Tibial nerve (tissue), 4 donors: ENCODE results near the gene KRT5. TPM values are rescaled to one million over a fixed set of nuclear protein-coding genes. Genes with fewer than 3 reads are reported as not detected.
A peak's percentile ranks its signal among the peaks of the same experiment; 100 is the strongest.

Experiments used
- DNase-seq, 2 donors: peaks; one replicate each; pipeline ENCODE4 v3.0.0-alpha.2; 2019; ENCODE audit warnings: low spot score in 2 of 2
- H3K27ac ChIP-seq, 4 donors: fragments of 200-600 bp; sonication (generic) in 3 of 4; one replicate each; pipeline ENCODE4 v1.5.1; 2017 to 2019; ENCODE audit warnings: mild to moderate bottlenecking in 1 of 4
- H3K27me3 ChIP-seq, 2 donors: fragments of 200-600 bp; sonication (generic) in 1 of 2; one replicate each; pipeline versions ENCODE4 v1.5.1 to v1.6.0; 2017 to 2019
- H3K36me3 ChIP-seq, 3 donors: fragments of 200-600 bp; sonication (generic); one replicate each; pipeline ENCODE4 v1.5.1; 2018 to 2019
- H3K4me1 ChIP-seq, 4 donors: fragments of 200-600 bp; sonication (generic) in 3 of 4; one replicate each; pipeline ENCODE4 v1.5.1; 2017 to 2019
- H3K4me3 ChIP-seq, 4 donors: fragments of 200-600 bp; sonication (generic) in 3 of 4; one replicate each; pipeline ENCODE4 v1.5.1; 2017 to 2019; ENCODE audit warnings: mild to moderate bottlenecking in 1 of 4, moderate library complexity in 1 of 4
- H3K9me3 ChIP-seq, 4 donors: fragments of 200-600 bp; sonication (generic) in 3 of 4; one replicate each; pipeline ENCODE4 v1.5.1; 2017 to 2019
- EP300 ChIP-seq, 2 donors: sonication (generic); formaldehyde crosslinking; IDR thresholded peaks; one replicate each; pipeline ENCODE4 v1.6.1; 2017; ENCODE audit warnings: antibody characterized with exemption in 2 of 2, mild to moderate bottlenecking in 1 of 2
- POLR2A ChIP-seq, 2 donors: fragments of 450-650 bp; IDR thresholded peaks; one replicate each; pipeline ENCODE4 v1.6.1; 2017; ENCODE audit warnings: antibody characterized with exemption in 2 of 2, mild to moderate bottlenecking in 2 of 2, moderate library complexity in 2 of 2
- WGBS, 2 donors: methylation state at CpG; one replicate each; pipeline ENCODE4 v1.1.5; 2018; 5-methylcytosine and 5-hydroxymethylcytosine counted together
- total RNA-seq, 4 donors: library from RNA; depleted of rRNA; stranded (reverse); fragments of >200 nt; gene quantifications; one replicate each; pipeline ENCODE4 v1.1.0, GENCODE V29; 2016
- TF ChIP-seq, protein P1 (sequence below), 5 experiments: fragments of 200-600 bp in 3 of 5; fragments of 450-650 bp in 2 of 5; sonication (generic) in 3 of 5; IDR thresholded peaks; one replicate each; pipeline ENCODE4 v1.5.1; 2016 to 2019; ENCODE audit warnings: antibody characterized with exemption in 5 of 5, mild to moderate bottlenecking in 3 of 5, moderate library complexity in 2 of 5

Gene KRT5
- total RNA-seq, 4 donors from 2014 or later, result 0.22 to 2.7 TPM; not detected in 2

DNA sequence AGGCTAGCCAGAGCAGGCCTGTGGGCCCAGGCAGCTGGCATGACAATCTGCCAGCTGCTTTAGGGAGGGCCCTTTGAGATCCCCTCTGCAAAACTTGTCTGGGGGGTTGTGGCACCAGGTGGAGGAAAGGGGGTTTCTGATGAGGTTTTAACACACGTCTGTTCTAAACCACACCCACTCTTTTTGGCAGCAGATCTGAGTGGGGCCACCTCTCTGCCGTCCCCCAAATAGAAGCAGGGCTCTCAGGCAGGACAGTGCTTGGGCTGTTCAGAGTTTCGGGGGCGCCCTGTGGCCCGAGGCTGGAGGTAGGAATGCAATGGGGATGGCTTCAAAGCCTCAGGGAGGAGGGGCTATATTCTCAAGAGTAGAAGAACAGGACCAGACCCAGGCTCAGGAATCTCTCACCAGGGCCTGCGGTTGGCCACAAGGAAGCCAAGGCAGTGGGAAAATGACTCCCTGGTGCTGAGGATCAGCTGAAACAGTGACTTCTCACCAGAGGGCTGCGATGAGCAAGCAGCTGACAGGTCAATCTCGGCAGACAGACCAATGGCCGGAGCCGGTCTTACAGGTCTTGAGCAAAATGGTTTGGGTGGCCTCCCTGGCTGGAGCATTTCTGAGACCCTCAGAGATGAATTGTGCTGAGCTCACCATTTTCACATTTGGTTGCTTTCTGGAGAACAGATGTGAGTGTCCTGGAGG lies 1.5 kb upstream of the KRT5 start:
- peak overlapping the region in 2 of 4 donors; percentile 46 to 64 for H3K27ac ChIP-seq
- no peaks in the 10 kb centered on the region for H3K27me3 ChIP-seq
- TF ChIP-seq POLR2A (IDR thresholded peaks at IDR 0.05) (no peak), EP300 (IDR thresholded peaks at IDR 0.05) (no peak)
- TF ChIP-seq, protein P1, sequence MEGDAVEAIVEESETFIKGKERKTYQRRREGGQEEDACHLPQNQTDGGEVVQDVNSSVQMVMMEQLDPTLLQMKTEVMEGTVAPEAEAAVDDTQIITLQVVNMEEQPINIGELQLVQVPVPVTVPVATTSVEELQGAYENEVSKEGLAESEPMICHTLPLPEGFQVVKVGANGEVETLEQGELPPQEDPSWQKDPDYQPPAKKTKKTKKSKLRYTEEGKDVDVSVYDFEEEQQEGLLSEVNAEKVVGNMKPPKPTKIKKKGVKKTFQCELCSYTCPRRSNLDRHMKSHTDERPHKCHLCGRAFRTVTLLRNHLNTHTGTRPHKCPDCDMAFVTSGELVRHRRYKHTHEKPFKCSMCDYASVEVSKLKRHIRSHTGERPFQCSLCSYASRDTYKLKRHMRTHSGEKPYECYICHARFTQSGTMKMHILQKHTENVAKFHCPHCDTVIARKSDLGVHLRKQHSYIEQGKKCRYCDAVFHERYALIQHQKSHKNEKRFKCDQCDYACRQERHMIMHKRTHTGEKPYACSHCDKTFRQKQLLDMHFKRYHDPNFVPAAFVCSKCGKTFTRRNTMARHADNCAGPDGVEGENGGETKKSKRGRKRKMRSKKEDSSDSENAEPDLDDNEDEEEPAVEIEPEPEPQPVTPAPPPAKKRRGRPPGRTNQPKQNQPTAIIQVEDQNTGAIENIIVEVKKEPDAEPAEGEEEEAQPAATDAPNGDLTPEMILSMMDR (IDR thresholded peaks at IDR 0.05), result no peak
- no peak overlapping the region for H3K4me3 ChIP-seq
- H3K9me3 ChIP-seq, result no peaks in the 10 kb centered on the region
- H3K4me1 ChIP-seq, result peaks cover 0 to 5% (median 0%) of the 10 kb centered on the region in 4 donors
- WGBS, 2 donors, result 74 to 76% methylated on average over 10 of the region's 10 CpGs
- H3K36me3 ChIP-seq, result no peaks in the 10 kb centered on the region
- no peak for DNase-seq

DNA sequence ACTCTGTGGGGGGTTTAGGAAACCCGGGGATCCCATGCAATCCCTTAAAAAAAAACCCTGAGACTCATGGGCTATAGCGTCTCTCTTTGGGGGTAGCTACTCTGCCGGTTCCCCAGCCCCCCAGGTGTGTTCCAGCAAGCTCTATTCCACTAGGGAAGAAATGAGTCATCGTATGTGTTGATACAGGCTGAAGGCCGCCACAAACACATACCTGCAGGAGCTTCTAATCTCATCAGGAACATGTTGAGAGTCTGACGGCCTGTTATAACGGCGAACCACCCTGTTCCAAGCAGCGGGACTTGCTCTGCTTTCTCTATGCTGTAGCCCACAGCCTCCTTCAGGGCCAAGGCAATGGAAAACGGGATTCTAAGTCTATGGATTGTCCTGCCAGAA lies 977 bp upstream of the KRT5 start:
- H3K27ac ChIP-seq, result peak overlapping the region in 2 of 4 donors; percentile 46 to 64

DNA sequence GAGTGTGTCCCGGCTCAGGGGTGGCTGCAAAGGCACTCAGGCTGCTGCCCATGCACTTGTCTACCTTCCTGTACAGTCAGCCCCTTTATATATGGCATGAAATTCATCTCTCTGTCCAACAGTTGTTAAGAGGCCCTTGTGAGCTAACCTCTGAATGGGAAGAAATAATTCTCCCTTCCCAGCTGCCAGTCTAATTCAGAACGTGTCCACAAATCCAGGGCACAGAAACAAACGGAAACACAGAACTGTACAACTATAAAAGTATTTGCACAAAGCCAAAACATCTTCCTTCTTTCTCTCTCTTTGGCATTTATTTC lies 849 bp downstream of the KRT5 start:
- TF ChIP-seq EP300 (IDR thresholded peaks at IDR 0.05) (no peak), POLR2A (IDR thresholded peaks at IDR 0.05) (no peak)
- TF ChIP-seq, protein P1 (IDR thresholded peaks at IDR 0.05), result no peak
- 57 to 83% methylated on average over 3 of the region's 3 CpGs for WGBS, 2 donors
- Histone ChIP-seq H3K9me3 (no peaks in the 10 kb centered on the region), H3K27ac (no peak overlapping the region), H3K36me3 (no peaks in the 10 kb centered on the region), H3K4me3 (no peak overlapping the region), H3K27me3 (no peaks in the 10 kb centered on the region), H3K4me1 (peaks cover 0 to 5% (median 0%) of the 10 kb centered on the region in 4 donors)
- DNase-seq, result no peak

More for the DNA sequence above, 977 bp upstream of the KRT5 start:
- peaks cover 0 to 5% (median 0%) of the 10 kb centered on the region in 4 donors for H3K4me1 ChIP-seq
- TF ChIP-seq EP300 (IDR thresholded peaks at IDR 0.05) (no peak), POLR2A (IDR thresholded peaks at IDR 0.05) (no peak)
- TF ChIP-seq, protein P1 (IDR thresholded peaks at IDR 0.05), result no peak
- no peaks in the 10 kb centered on the region for H3K36me3 ChIP-seq
- DNase-seq, result no peak
- no peaks in the 10 kb centered on the region for H3K9me3 ChIP-seq
- 66 to 83% methylated on average over 10 of the region's 10 CpGs for WGBS, 2 donors
- H3K27me3 ChIP-seq, result no peaks in the 10 kb centered on the region
- H3K4me3 ChIP-seq, result no peak overlapping the region

DNA sequence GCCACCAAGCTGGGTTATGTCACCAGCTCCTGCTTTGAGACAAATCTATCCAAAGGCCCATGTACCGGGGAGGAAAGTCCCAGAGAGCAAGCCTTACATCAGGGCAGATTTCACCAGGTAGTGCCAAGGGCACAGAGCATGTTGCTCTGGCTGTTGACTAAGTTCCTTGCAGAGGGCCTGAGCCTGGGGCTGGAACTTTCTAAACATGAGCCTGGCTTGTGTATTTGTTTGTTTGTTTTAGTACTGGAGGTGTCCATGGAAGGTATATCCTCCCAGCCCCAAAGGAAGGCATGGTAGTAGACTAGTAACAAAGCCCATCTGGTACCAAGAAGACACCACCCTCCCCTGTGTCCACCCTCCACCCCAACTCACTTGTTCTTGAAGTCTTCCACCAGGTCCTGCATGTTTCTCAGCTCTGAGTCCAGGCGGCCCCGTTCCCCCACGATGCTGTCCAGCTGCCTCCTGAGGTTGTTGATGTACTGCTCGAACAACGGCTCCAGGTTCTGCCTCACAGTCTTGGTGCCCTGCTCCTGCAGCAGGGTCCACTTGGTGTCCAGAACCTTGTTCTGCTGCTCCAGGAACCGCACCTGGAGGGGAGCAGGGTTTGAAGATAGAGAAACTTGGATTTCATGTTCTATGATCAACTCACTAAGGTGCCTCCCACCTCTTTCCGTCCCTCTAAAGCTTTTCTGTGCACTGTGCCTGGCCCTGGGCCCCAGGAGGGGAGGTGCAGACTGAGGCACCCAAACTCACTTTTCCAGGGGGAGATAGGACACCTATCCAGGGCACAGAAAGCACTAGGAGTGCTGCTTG lies 1.4 kb downstream of the KRT5 start:
- no peak overlapping the region for H3K27ac ChIP-seq
- DNase-seq, result no peak
- H3K36me3 ChIP-seq, result no peaks in the 10 kb centered on the region
- H3K4me1 ChIP-seq, result peaks cover 0 to 5% (median 0%) of the 10 kb centered on the region in 4 donors
- TF ChIP-seq, protein P1 (IDR thresholded peaks at IDR 0.05), result no peak
- TF ChIP-seq POLR2A (IDR thresholded peaks at IDR 0.05), result no peak
- no peak for TF ChIP-seq EP300 (IDR thresholded peaks at IDR 0.05)
- no peaks in the 10 kb centered on the region for H3K27me3 ChIP-seq
- 87% methylated on average over 8 of the region's 8 CpGs for WGBS, 2 donors
- H3K9me3 ChIP-seq, result no peaks in the 10 kb centered on the region
- no peak overlapping the region for H3K4me3 ChIP-seq

DNA sequence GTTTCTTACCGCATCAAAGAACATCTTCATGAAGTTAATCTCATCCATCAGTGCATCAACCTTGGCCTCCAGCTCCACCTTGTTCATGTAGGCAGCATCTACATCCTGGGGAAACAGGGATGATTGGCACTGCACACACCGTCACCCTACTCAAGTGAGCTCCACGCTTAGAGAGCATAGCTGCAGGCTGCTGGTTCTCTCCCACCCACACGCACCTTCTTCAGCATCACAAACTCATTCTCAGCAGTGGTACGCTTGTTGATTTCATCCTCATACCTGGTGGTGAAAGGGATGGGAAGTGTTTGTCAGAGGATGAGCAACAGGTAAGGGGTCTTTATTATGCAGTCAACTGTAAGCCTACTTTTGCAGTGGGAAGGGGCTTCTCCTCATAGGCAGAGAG lies 2.3 kb downstream of the KRT5 start:
- Histone ChIP-seq H3K27ac (no peak overlapping the region), H3K4me3 (no peak overlapping the region), H3K36me3 (no peaks in the 10 kb centered on the region), H3K27me3 (no peaks in the 10 kb centered on the region), H3K4me1 (peaks cover 0 to 5% (median 0%) of the 10 kb centered on the region in 4 donors), H3K9me3 (no peaks in the 10 kb centered on the region)
- peak in 1 of 2 donors; percentile 1 for DNase-seq
- TF ChIP-seq, protein P1 (IDR thresholded peaks at IDR 0.05), result no peak
- no peak for TF ChIP-seq EP300 (IDR thresholded peaks at IDR 0.05)
- no peak for TF ChIP-seq POLR2A (IDR thresholded peaks at IDR 0.05)
- WGBS, 2 donors, result 83 to 87% methylated on average over 5 of the region's 5 CpGs
